ENCODE measurements around the gene SREBF1. TPM values are rescaled to one million over a fixed set of nuclear protein-coding genes. Genes with fewer than 3 reads are reported as not detected.

SREBF1 gene
- total RNA-seq, 4 donors from 2014 or later: 17.0 to 255 (median 18.9) TPM

- TF ChIP-seq, protein P1, sequence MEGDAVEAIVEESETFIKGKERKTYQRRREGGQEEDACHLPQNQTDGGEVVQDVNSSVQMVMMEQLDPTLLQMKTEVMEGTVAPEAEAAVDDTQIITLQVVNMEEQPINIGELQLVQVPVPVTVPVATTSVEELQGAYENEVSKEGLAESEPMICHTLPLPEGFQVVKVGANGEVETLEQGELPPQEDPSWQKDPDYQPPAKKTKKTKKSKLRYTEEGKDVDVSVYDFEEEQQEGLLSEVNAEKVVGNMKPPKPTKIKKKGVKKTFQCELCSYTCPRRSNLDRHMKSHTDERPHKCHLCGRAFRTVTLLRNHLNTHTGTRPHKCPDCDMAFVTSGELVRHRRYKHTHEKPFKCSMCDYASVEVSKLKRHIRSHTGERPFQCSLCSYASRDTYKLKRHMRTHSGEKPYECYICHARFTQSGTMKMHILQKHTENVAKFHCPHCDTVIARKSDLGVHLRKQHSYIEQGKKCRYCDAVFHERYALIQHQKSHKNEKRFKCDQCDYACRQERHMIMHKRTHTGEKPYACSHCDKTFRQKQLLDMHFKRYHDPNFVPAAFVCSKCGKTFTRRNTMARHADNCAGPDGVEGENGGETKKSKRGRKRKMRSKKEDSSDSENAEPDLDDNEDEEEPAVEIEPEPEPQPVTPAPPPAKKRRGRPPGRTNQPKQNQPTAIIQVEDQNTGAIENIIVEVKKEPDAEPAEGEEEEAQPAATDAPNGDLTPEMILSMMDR (IDR thresholded peaks at IDR 0.05; ENCODE audit: low read depth): no peak
Measured at GRCh38 chr17:17820046-17820445, 16.7 kb downstream of the SREBF1 start.

DNA sequence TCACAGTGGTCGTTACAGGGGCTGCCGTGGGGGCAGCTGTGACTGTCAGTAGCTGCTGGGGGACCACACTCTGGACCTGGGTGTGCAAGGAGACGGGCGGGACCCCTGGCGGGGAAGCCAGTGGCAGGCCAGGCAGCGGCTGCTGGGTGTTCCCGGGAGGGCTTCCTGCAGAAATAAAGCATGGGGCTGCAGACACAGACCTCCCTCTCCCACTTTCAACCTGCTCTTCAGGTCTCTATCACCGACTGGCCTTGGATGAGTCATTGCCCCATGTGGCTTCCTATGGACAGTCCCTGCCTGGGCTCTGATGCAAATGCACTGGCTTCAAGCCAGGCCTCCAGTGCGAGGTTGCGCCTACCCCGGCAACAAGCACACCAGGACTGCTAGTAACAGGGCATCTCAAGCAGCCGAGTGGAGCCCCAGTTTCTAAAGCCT lies 17.2 kb downstream of the SREBF1 start:
- TF ChIP-seq, protein P1 (IDR thresholded peaks at IDR 0.05; ENCODE audit: low read depth): no peak

DNA sequence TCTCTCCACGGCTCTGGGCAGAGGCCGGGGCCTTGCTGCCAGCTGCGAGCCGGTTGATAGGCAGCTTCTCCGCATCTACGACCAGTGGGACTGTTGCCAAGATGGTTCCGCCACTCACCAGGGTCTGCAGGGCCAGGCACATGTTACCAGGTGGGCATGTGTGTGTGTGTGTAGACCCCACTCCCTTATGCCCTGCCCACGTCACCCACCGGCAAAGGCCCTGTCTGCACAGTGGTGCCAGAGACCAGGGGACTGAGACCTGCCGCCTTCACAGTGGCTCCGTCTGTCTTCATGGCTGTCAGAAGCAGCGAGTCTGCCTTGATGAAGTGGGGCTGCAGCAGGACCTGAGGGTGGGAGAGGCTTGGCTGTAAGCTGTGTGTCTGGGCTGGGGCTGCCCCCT lies 17.7 kb downstream of the SREBF1 start:
- TF ChIP-seq, protein P1 (IDR thresholded peaks at IDR 0.05; ENCODE audit: low read depth): no peak

DNA sequence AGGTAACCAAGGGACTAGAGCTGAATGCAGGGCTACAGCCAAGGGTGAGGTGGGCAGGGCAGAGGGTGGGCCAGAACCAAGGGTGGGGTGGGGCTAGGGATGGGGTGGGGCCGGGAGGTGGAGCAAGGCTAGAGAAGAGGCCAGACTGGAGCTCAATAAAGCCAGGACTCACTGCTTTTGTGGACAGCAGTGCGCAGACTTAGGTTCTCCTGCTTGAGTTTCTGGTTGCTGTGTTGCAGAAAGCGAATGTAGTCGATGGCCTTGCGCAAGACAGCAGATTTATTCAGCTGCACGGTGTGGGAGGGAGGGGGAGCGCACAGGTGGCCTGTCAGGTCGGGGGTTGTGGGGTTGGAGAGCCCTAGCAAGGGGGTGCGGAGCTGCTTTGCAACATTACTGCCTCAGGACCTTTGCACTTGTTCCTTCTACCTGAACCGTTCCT lies 18.7 kb downstream of the SREBF1 start:
- TF ChIP-seq, protein P1 (IDR thresholded peaks at IDR 0.05; ENCODE audit: low read depth): no peak

GRCh38 chr17:17817552-17817947 lies 19.2 kb downstream of the SREBF1 start:
- TF ChIP-seq, protein P1 (IDR thresholded peaks at IDR 0.05; ENCODE audit: low read depth): no peak

GRCh38 chr17:17816831-17817551 lies 19.8 kb downstream of the SREBF1 start:
- TF ChIP-seq, protein P1 (IDR thresholded peaks at IDR 0.05; ENCODE audit: low read depth): no peak

GRCh38 chr17:17816240-17816814 lies 20.5 kb downstream of the SREBF1 start:
- TF ChIP-seq, protein P1 (IDR thresholded peaks at IDR 0.05; ENCODE audit: low read depth): no peak

All from subcutaneous adipose tissue (tissue), 4 donors.